NT2/D1 (cell line): ENCODE results near the gene MBNL1.

Experiments
- SUZ12 ChIP-seq: IDR thresholded peaks from 2 replicates; pipeline ENCODE4 v1.6.1; 2011; ENCODE audit not compliant: insufficient read length, insufficient read depth; ENCODE audit errors: extremely low read depth
- YY1 ChIP-seq: IDR thresholded peaks from 2 replicates; pipeline ENCODE4 v1.6.1; 2011; ENCODE audit not compliant: insufficient read length, insufficient read depth
- ZNF274 ChIP-seq: IDR thresholded peaks from 2 replicates; pipeline ENCODE4 v1.6.1; 2011; ENCODE audit warnings: mild to moderate bottlenecking, low read depth, low read length

DNA sequence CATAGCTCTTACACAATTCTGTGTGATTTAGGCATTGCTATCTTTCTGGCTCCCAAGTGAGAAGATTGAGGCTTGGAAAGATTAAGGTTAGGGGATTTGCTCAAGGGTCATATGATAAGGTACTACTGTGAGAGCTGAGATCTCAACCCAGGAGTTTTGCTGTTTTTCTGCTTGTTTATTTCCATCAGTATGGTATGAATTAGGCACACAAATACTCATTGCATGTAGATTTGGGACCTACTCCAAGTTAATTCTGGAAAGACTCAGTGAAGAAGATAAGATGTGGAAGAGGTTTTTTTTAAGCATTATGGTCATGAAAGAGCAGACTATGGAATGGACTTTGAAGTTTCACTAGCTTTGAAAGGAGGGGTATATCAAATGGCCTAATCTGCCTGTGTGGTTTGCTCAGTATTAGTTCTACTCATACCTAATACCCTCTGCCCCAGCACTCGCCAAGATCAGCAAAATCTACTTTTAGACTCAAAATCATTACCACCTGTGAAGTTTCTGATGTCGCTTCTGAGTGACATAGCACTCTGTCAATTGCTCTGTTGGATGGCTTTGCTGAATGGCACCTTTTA lies 12.5 kb downstream of the MBNL1 start:
- TF ChIP-seq ZNF274 (no peak), SUZ12 (no peak), YY1 (no peak)
